ENCODE data around the gene G6PD. TPM values are rescaled to one million over a fixed set of nuclear protein-coding genes. Genes with fewer than 3 reads are reported as not detected.

G6PD gene
- total and polyA plus RNA-seq, 2 donors (not counting 3 experiments of a cell fraction or from before 2014, with no cell fraction given), result 155 to 159 TPM

DNA sequence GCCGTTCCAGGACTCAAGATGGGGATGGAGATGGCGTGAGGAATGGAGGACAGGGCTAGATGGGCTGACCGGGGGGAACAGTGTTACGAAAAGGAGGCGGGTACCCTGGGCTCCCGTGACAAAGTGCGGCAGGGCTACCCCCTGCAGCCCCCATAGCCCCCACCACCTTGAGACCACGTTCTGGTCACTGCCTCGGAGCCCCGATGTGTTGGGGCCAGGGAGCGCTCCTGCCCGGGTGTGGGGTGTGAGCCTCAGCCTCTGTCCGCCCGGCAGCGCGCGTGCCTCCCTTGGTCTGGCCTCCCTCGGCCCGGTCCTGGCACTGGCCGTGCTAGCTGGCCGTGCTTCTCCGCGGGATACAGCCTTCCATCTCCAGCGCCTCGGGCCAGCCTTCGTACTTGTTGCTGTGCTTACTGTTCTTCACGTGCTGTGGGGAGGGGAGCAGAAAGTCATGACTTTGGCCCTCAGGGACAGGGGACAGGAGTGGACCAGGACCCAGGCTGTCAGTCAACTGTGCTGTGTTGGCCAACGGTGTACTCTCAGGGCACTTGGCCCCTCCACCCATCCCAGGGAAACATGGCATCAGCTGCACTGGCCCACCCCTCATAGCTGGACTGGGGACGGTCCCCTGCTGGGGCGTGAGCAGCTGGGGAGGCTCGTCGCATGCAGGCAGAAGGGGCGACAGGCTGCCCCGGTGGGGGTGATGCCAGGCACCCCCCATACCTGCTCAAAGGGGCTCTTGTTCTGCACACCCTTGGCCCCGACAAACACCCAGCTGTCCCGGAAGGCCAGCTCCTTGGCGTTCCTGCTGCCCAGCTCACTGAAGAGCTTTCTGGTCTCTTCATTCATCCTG lies 39.9 kb downstream of the G6PD start:
- intact Hi-C loops (cut with micrococcal nuclease), result no loop called here
- POLR2A ChIA-PET, result no interaction called here

More for the DNA sequence above, 39.9 kb downstream of the G6PD start:
- Histone ChIP-seq H3K27me3 (ENCODE audit: control insufficient read depth in 2 of 2, insufficient read depth in 2 of 2, low read length in 2 of 2) (no peaks in the 10 kb centered on the region), H3K9me1 (replicated peaks; ENCODE audit: control insufficient read depth, extremely low read depth, insufficient read depth, low read length) (no peaks in the 10 kb centered on the region), H4K20me1 (replicated peaks; ENCODE audit: control insufficient read depth, extremely low read depth, insufficient read depth, low read length) (no peaks in the 10 kb centered on the region), H3K9ac (replicated peaks; ENCODE audit: extremely low read depth, insufficient read depth, low read length) (no peak overlapping the region), H3K4me3 (replicated peaks in 1 of 3; ENCODE audit: insufficient read depth in 1 of 3, low read depth in 1 of 3, low read length in 3 of 3) (no peak overlapping the region), H2AFZ (ENCODE audit: low read depth, low read length) (no peak overlapping the region), H3K79me2 (ENCODE audit: control insufficient read depth, insufficient read depth, low read length) (no peaks in the 10 kb centered on the region), H3K27ac (ENCODE audit: insufficient read depth, low read depth, low read length) (no peak overlapping the region), H3K4me1 (ENCODE audit: control insufficient read depth, extremely low read depth, insufficient read depth, low read length) (peaks cover 6% of the 10 kb centered on the region), H3K4me2 (ENCODE audit: insufficient read depth, low read length) (no peak overlapping the region), H3K9me3 (replicated peaks; ENCODE audit: control insufficient read depth, insufficient read depth, low read length) (no peaks in the 10 kb centered on the region), H3K36me3 (ENCODE audit: control insufficient read depth in 2 of 2, extremely low read depth in 1 of 2, insufficient read depth in 2 of 2, low read length in 2 of 2) (no peaks in the 10 kb centered on the region)
- dilution Hi-C loops (cut with MboI; ENCODE audit: extremely low pct_ligation_motif_present, low sequenced_read_pairs), result no loop called here
- BruUV-seq (replicated peaks), result no TSS peak
- DNase-seq (ENCODE audit: low read depth, low spot score), result no peak
- CTCF ChIA-PET, result no interaction called here
- TF ChIP-seq POLR2AphosphoS5 (IDR thresholded peaks at IDR 0.05; ENCODE audit: insufficient read depth, low read depth, low read length) (no peak), MYC (IDR thresholded peaks at IDR 0.05; ENCODE audit: low read depth, low read length) (no peak), JUN (IDR thresholded peaks at IDR 0.05; ENCODE audit: borderline replicate concordance, insufficient read depth, insufficient read length, low read depth) (no peak), POLR2A (IDR thresholded peaks at IDR 0.05; ENCODE audit: low read depth, low read length) (no peak), CTCF (IDR thresholded peaks at IDR 0.05; ENCODE audit: extremely low read depth in 1 of 2, insufficient read depth in 1 of 2, low read depth in 1 of 2, low read length in 2 of 2) (no peak), GATA2 (IDR thresholded peaks at IDR 0.05; ENCODE audit: insufficient read depth, insufficient read length, low read depth, low read length) (no peak)
- TF ChIP-seq, protein P1, sequence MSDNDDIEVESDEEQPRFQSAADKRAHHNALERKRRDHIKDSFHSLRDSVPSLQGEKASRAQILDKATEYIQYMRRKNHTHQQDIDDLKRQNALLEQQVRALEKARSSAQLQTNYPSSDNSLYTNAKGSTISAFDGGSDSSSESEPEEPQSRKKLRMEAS (IDR thresholded peaks at IDR 0.05; ENCODE audit: insufficient read depth, insufficient read length), result no peak
- FAIRE-seq, result no peak
